ENCODE results near the gene M1AP. TPM values are rescaled to one million over a fixed set of nuclear protein-coding genes. Genes with fewer than 3 reads are reported as not detected.
A peak's percentile ranks its signal among the peaks of the same experiment; 100 is the strongest.

The M1AP gene
- total RNA-seq, 2 donors from 2014 or later, result not detected

GRCh38 chr2:74602586-74603281 lies 45.4 kb downstream of the M1AP start:
- peaks cover 24% of the 10 kb centered on the region for H3K27me3 Mint-ChIP-seq (ENCODE audit: low read depth)
- peaks cover 0 to 2% of the 10 kb centered on the region in 2 donors for H3K9me3 Mint-ChIP-seq
- no peaks in the 10 kb centered on the region for H3K36me3 Mint-ChIP-seq (ENCODE audit: insufficient read depth in 2 of 2)
- H3K4me1 Mint-ChIP-seq (ENCODE audit: low read depth), result peaks cover 8% of the 10 kb centered on the region
- DNase-seq (no peak), ATAC-seq (replicated peaks in 1 of 2) (peak; percentile 69 to 91)
- H3K4me3 Mint-ChIP-seq, result peak overlapping the region in 1 of 2 donors; percentile 25
- H3K27ac Mint-ChIP-seq, result no peak overlapping the region

- no peaks in the 10 kb centered on the region for H3K36me3 Mint-ChIP-seq (ENCODE audit: insufficient read depth in 2 of 2)
- no peak overlapping the region for H3K27ac Mint-ChIP-seq
- peaks cover 36% of the 10 kb centered on the region for H3K27me3 Mint-ChIP-seq (ENCODE audit: low read depth)
- H3K9me3 Mint-ChIP-seq, result peaks cover 0 to 2% of the 10 kb centered on the region in 2 donors
- ATAC-seq (replicated peaks in 1 of 2) (no peak), DNase-seq (no peak)
- no peak overlapping the region for H3K4me3 Mint-ChIP-seq
- H3K4me1 Mint-ChIP-seq (ENCODE audit: low read depth), result peaks cover 8% of the 10 kb centered on the region
Observed at GRCh38 chr2:74599676-74600075, 48.5 kb downstream of the M1AP start.

- Mint-ChIP-seq H3K4me3 (no peak overlapping the region), H3K27ac (no peak overlapping the region)
Observed at GRCh38 chr2:74597410-74597809, 50.7 kb downstream of the M1AP start.

GRCh38 chr2:74596584-74596983 lies 51.5 kb downstream of the M1AP start:
- Mint-ChIP-seq H3K27ac (no peak overlapping the region), H3K36me3 (ENCODE audit: insufficient read depth in 2 of 2) (no peaks in the 10 kb centered on the region), H3K27me3 (ENCODE audit: low read depth) (peaks cover 24% of the 10 kb centered on the region), H3K4me1 (ENCODE audit: low read depth) (peaks cover 11% of the 10 kb centered on the region), H3K9me3 (no peaks in the 10 kb centered on the region), H3K4me3 (no peak overlapping the region)
- ATAC-seq (replicated peaks in 1 of 2), result no peak
- no peak for DNase-seq

More at GRCh38 chr2:74597410-74597809, 50.7 kb downstream of the M1AP start:
- peaks cover 26% of the 10 kb centered on the region for H3K27me3 Mint-ChIP-seq (ENCODE audit: low read depth)
- H3K36me3 Mint-ChIP-seq (ENCODE audit: insufficient read depth in 2 of 2), result no peaks in the 10 kb centered on the region
- peaks cover 11% of the 10 kb centered on the region for H3K4me1 Mint-ChIP-seq (ENCODE audit: low read depth)
- ATAC-seq (replicated peaks in 1 of 2), result no peak
- no peaks in the 10 kb centered on the region for H3K9me3 Mint-ChIP-seq
- no peak for DNase-seq

- Mint-ChIP-seq H3K9me3 (no peaks in the 10 kb centered on the region), H3K27ac (peak overlapping the region; percentile 22), H3K4me1 (ENCODE audit: low read depth) (peaks cover 11% of the 10 kb centered on the region), H3K27me3 (ENCODE audit: low read depth) (peaks cover 34% of the 10 kb centered on the region), H3K4me3 (no peak overlapping the region), H3K36me3 (ENCODE audit: insufficient read depth in 2 of 2) (no peaks in the 10 kb centered on the region)
- ATAC-seq (replicated peaks in 1 of 2), result peak in 1 of 2 donors; percentile 52
- no peak for DNase-seq
Observed at GRCh38 chr2:74593826-74594772, 54.0 kb downstream of the M1AP start.

- ATAC-seq (replicated peaks in 1 of 2), result no peak
Observed at GRCh38 chr2:74588664-74589063, 59.5 kb downstream of the M1AP start.

GRCh38 chr2:74587664-74588277 lies 60.4 kb downstream of the M1AP start:
- H3K9me3 Mint-ChIP-seq, result no peaks in the 10 kb centered on the region
- H3K4me3 Mint-ChIP-seq, result no peak overlapping the region
- H3K27ac Mint-ChIP-seq, result no peak overlapping the region
- H3K27me3 Mint-ChIP-seq (ENCODE audit: low read depth), result peaks cover 17% of the 10 kb centered on the region
- ATAC-seq (replicated peaks in 1 of 2), result peak; percentile 51 to 60
- H3K36me3 Mint-ChIP-seq (ENCODE audit: insufficient read depth in 2 of 2), result no peaks in the 10 kb centered on the region
- H3K4me1 Mint-ChIP-seq (ENCODE audit: low read depth), result peaks cover 36% of the 10 kb centered on the region
- peak; percentile 62 to 63 for DNase-seq

More at GRCh38 chr2:74588664-74589063, 59.5 kb downstream of the M1AP start:
- H3K9me3 Mint-ChIP-seq, result no peaks in the 10 kb centered on the region
- H3K4me3 Mint-ChIP-seq, result no peak overlapping the region
- peaks cover 33% of the 10 kb centered on the region for H3K4me1 Mint-ChIP-seq (ENCODE audit: low read depth)
- no peak overlapping the region for H3K27ac Mint-ChIP-seq
- peaks cover 20% of the 10 kb centered on the region for H3K27me3 Mint-ChIP-seq (ENCODE audit: low read depth)
- H3K36me3 Mint-ChIP-seq (ENCODE audit: insufficient read depth in 2 of 2), result no peaks in the 10 kb centered on the region
- DNase-seq, result no peak

- Mint-ChIP-seq H3K27me3 (ENCODE audit: low read depth) (peaks cover 9% of the 10 kb centered on the region), H3K4me3 (peak overlapping the region; percentile 62 to 71), H3K4me1 (ENCODE audit: low read depth) (peaks cover 36% of the 10 kb centered on the region), H3K9me3 (no peaks in the 10 kb centered on the region), H3K36me3 (ENCODE audit: insufficient read depth in 2 of 2) (no peaks in the 10 kb centered on the region), H3K27ac (peak overlapping the region; percentile 77)
- ATAC-seq (replicated peaks in 1 of 2), result peak; percentile 57 to 77
- peak; percentile 14 to 49 for DNase-seq
Observed at GRCh38 chr2:74585406-74586185, 62.5 kb downstream of the M1AP start.

GRCh38 chr2:74584088-74584645 lies 64.0 kb downstream of the M1AP start:
- ATAC-seq (replicated peaks in 1 of 2) (peak; percentile 80 to 84), DNase-seq (peak; percentile 60 to 62)
- peak overlapping the region; percentile 97 for H3K27ac Mint-ChIP-seq
- peaks cover 7% of the 10 kb centered on the region for H3K27me3 Mint-ChIP-seq (ENCODE audit: low read depth)
- H3K9me3 Mint-ChIP-seq, result no peaks in the 10 kb centered on the region
- peaks cover 36% of the 10 kb centered on the region for H3K4me1 Mint-ChIP-seq (ENCODE audit: low read depth)
- H3K36me3 Mint-ChIP-seq (ENCODE audit: insufficient read depth in 2 of 2), result no peaks in the 10 kb centered on the region
- peak overlapping the region; percentile 73 to 89 for H3K4me3 Mint-ChIP-seq

GRCh38 chr2:74583504-74583903 lies 64.6 kb downstream of the M1AP start:
- Mint-ChIP-seq H3K9me3 (no peaks in the 10 kb centered on the region), H3K27ac (no peak overlapping the region), H3K27me3 (ENCODE audit: low read depth) (peaks cover under 1% of the 10 kb centered on the region), H3K4me3 (no peak overlapping the region), H3K4me1 (ENCODE audit: low read depth) (peaks cover 39% of the 10 kb centered on the region), H3K36me3 (ENCODE audit: insufficient read depth in 2 of 2) (no peaks in the 10 kb centered on the region)
- DNase-seq (no peak), ATAC-seq (replicated peaks in 1 of 2) (no peak)

GRCh38 chr2:74582184-74582583 lies 65.9 kb downstream of the M1AP start:
- Mint-ChIP-seq H3K9me3 (no peaks in the 10 kb centered on the region), H3K27ac (no peak overlapping the region), H3K4me3 (no peak overlapping the region), H3K27me3 (ENCODE audit: low read depth) (no peaks in the 10 kb centered on the region), H3K36me3 (ENCODE audit: insufficient read depth in 2 of 2) (no peaks in the 10 kb centered on the region), H3K4me1 (ENCODE audit: low read depth) (peaks cover 44% of the 10 kb centered on the region)
- no peak for DNase-seq
- no peak for ATAC-seq (replicated peaks in 1 of 2)

- no peaks in the 10 kb centered on the region for H3K36me3 Mint-ChIP-seq (ENCODE audit: insufficient read depth in 2 of 2)
- ATAC-seq (replicated peaks in 1 of 2) (no peak), DNase-seq (no peak)
- H3K9me3 Mint-ChIP-seq, result no peaks in the 10 kb centered on the region
- H3K4me1 Mint-ChIP-seq (ENCODE audit: low read depth), result peaks cover 51% of the 10 kb centered on the region
- H3K27me3 Mint-ChIP-seq (ENCODE audit: low read depth), result no peaks in the 10 kb centered on the region
- H3K4me3 Mint-ChIP-seq, result no peak overlapping the region
- no peak overlapping the region for H3K27ac Mint-ChIP-seq
Observed at GRCh38 chr2:74581463-74581862, 66.7 kb downstream of the M1AP start.

Data from activated T-cell treated with anti-CD3 and anti-CD28 coated beads, Interleukin-2, amount 50 U/mL, for 72 hours (primary cell).